ENCODE measurements around the gene PNLIPRP2. TPM values are rescaled to one million over a fixed set of nuclear protein-coding genes. Genes with fewer than 3 reads are reported as not detected.
A peak's percentile ranks its signal among the peaks of the same experiment; 100 is the strongest.

Gene PNLIPRP2
- total and polyA plus RNA-seq, 8 donors, result not detected

- no peak overlapping the region for H3K27ac ChIP-seq
- H3K4me3 ChIP-seq, result no peak overlapping the region
- no peaks in the 10 kb centered on the region for H3K9me3 ChIP-seq
- no peak for TF ChIP-seq CTCF (IDR thresholded peaks at IDR 0.05)
- intact Hi-C loops (cut with DNase I), result no loop called here
- ATAC-seq (no peak), DNase-seq (no peak)
- H3K4me1 ChIP-seq, result no peaks in the 10 kb centered on the region
- H3K36me3 ChIP-seq, result no peaks in the 10 kb centered on the region
- H3K27me3 ChIP-seq, result peaks cover 12 to 43% of the 10 kb centered on the region in 2 donors
Measured at GRCh38 chr10:116625845-116626244, 5.1 kb downstream of the PNLIPRP2 start.

GRCh38 chr10:116626815-116627214 is 6.1 kb downstream of the PNLIPRP2 start:
- H3K9me3 ChIP-seq, result no peaks in the 10 kb centered on the region
- H3K4me1 ChIP-seq, result no peaks in the 10 kb centered on the region
- no peak overlapping the region for H3K27ac ChIP-seq
- intact Hi-C loops (cut with DNase I), result no loop called here
- H3K4me3 ChIP-seq, result no peak overlapping the region
- TF ChIP-seq CTCF (IDR thresholded peaks at IDR 0.05), result no peak
- no peaks in the 10 kb centered on the region for H3K36me3 ChIP-seq
- peaks cover 12 to 43% of the 10 kb centered on the region in 2 donors for H3K27me3 ChIP-seq
- DNase-seq (no peak), ATAC-seq (no peak)

- Histone ChIP-seq H3K4me1 (no peaks in the 10 kb centered on the region), H3K36me3 (no peaks in the 10 kb centered on the region), H3K4me3 (no peak overlapping the region), H3K27me3 (peaks cover 12 to 43% of the 10 kb centered on the region in 2 donors), H3K27ac (no peak overlapping the region), H3K9me3 (no peaks in the 10 kb centered on the region)
- peak in 1 of 4 donors; percentile 36 for DNase-seq
- TF ChIP-seq CTCF (IDR thresholded peaks at IDR 0.05), result peak in 1 of 2 donors; percentile 14
- ATAC-seq, result peak; percentile 94
- intact Hi-C loops (cut with DNase I), result no loop called here
Measured at GRCh38 chr10:116627386-116627933, 6.7 kb downstream of the PNLIPRP2 start.

- DNase-seq (no peak), ATAC-seq (no peak)
- H3K36me3 ChIP-seq, result no peaks in the 10 kb centered on the region
- H3K9me3 ChIP-seq, result no peaks in the 10 kb centered on the region
- H3K27me3 ChIP-seq, result peaks cover 12 to 42% of the 10 kb centered on the region in 2 donors
- no peak overlapping the region for H3K27ac ChIP-seq
- intact Hi-C loops (cut with DNase I), result no loop called here
- H3K4me1 ChIP-seq, result no peaks in the 10 kb centered on the region
- TF ChIP-seq CTCF (IDR thresholded peaks at IDR 0.05), result no peak
- H3K4me3 ChIP-seq, result no peak overlapping the region
Measured at GRCh38 chr10:116629340-116629739, 8.6 kb downstream of the PNLIPRP2 start.

- Histone ChIP-seq H3K4me3 (no peak overlapping the region), H3K27me3 (peaks cover 12 to 35% of the 10 kb centered on the region in 2 donors), H3K9me3 (no peaks in the 10 kb centered on the region), H3K4me1 (no peaks in the 10 kb centered on the region), H3K27ac (no peak overlapping the region), H3K36me3 (no peaks in the 10 kb centered on the region)
- no peak for DNase-seq
- TF ChIP-seq CTCF (IDR thresholded peaks at IDR 0.05), result no peak
- intact Hi-C loops (cut with DNase I), result no loop called here
- ATAC-seq, result no peak
Measured at GRCh38 chr10:116630020-116630419, 9.3 kb downstream of the PNLIPRP2 start.

All from left lung (tissue), 10 donors.